Inflammatory macrophage (primary cell): Measurements from ENCODE around the gene HMCN1.

Experiments used
- DNase-seq, 2 donors: peaks; one replicate each; pipeline ENCODE4 v3.0.0-alpha.2; 2020 to 2022
- total RNA-seq, 18 experiments: gene quantifications; one replicate each; lab custom pipeline; 2026; ENCODE audit warnings: mixed read lengths in 6 of 18, inconsistent platforms in 2 of 18; lab: John Stamatoyannopoulos, UW

Gene HMCN1
- 0 to 0.62 (median 0.16) reads per million in 18 experiments for total RNA-seq

GRCh38 chr1:185733818-185734735, at the start of gene HMCN1:
Gene HMCN1, plus strand, starts transcription at chr1:185734391. Its CDS starts 389 bp downstream, at chr1:185734780.
- DNase-seq, result peak in 1 of 2 donors; percentile 13

- no peak for DNase-seq
Observed at GRCh38 chr1:185686821-185687778, 47.1 kb upstream of the HMCN1 start.

- no peak for DNase-seq
Observed at GRCh38 chr1:185690527-185690926, 43.7 kb upstream of the HMCN1 start.

GRCh38 chr1:185693654-185694053, 40.5 kb upstream of the HMCN1 start:
- DNase-seq, result no peak

- DNase-seq, result peak; percentile 77 to 81
Observed at GRCh38 chr1:185694081-185694480, 40.1 kb upstream of the HMCN1 start.

- no peak for DNase-seq
Observed at GRCh38 chr1:185695299-185695698, 38.9 kb upstream of the HMCN1 start.

- DNase-seq, result no peak
Observed at GRCh38 chr1:185696422-185697150, 37.6 kb upstream of the HMCN1 start.

GRCh38 chr1:185699874-185700273, 34.3 kb upstream of the HMCN1 start:
- no peak for DNase-seq

GRCh38 chr1:185701650-185702049, 32.5 kb upstream of the HMCN1 start:
- DNase-seq, result no peak

- no peak for DNase-seq
Observed at GRCh38 chr1:185704181-185704580, 30.0 kb upstream of the HMCN1 start.

GRCh38 chr1:185716095-185716494, 18.1 kb upstream of the HMCN1 start:
- DNase-seq, result no peak

GRCh38 chr1:185719021-185719420, 15.2 kb upstream of the HMCN1 start:
- DNase-seq, result no peak

GRCh38 chr1:185720633-185721272, 13.4 kb upstream of the HMCN1 start:
- DNase-seq, result peak in 1 of 2 donors; percentile 45

GRCh38 chr1:185721553-185721952, 12.6 kb upstream of the HMCN1 start:
- no peak for DNase-seq

GRCh38 chr1:185722098-185722497, 12.1 kb upstream of the HMCN1 start:
- no peak for DNase-seq

GRCh38 chr1:185727726-185728125, 6.5 kb upstream of the HMCN1 start:
- no peak for DNase-seq

- no peak for DNase-seq
Observed at GRCh38 chr1:185731446-185731845, 2.7 kb upstream of the HMCN1 start.

- DNase-seq, result no peak
Observed at GRCh38 chr1:185732951-185733350, 1.2 kb upstream of the HMCN1 start.

GRCh38 chr1:185734929-185735700, 924 bp downstream of the HMCN1 start:
- no peak for DNase-seq

- DNase-seq, result peak; percentile 33 to 36
Observed at GRCh38 chr1:185735701-185736064, 1.5 kb downstream of the HMCN1 start.

GRCh38 chr1:185739967-185740366, 5.8 kb downstream of the HMCN1 start:
- no peak for DNase-seq
